ENCODE data around the gene DHRS1.

DNA sequence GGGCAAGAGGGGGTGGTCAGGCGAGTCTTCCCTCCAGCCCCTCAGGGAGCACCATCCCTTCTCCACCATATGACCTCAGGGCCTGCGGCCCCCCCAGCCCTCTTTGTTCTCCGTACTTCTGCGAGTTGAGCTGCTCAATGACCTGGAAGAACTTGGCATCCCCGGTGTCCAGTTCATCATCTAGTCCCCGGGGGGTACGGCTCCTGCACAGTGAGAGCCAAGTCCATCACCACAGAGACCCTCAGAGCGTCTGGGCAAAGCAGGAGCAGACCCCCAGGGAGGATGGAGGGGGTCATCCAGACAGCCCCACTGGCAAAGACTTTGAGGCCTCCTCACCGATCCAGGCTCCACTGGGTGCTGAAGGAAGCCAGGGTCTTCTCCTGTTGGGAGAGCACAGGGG lies 26.4 kb upstream of the DHRS1 start:
- TF ChIP-seq POLR2A (IDR thresholded peaks at IDR 0.05; ENCODE audit: low read length) (no peak), JUNB (IDR thresholded peaks at IDR 0.05) (no peak)
- TF ChIP-seq, protein P1, sequence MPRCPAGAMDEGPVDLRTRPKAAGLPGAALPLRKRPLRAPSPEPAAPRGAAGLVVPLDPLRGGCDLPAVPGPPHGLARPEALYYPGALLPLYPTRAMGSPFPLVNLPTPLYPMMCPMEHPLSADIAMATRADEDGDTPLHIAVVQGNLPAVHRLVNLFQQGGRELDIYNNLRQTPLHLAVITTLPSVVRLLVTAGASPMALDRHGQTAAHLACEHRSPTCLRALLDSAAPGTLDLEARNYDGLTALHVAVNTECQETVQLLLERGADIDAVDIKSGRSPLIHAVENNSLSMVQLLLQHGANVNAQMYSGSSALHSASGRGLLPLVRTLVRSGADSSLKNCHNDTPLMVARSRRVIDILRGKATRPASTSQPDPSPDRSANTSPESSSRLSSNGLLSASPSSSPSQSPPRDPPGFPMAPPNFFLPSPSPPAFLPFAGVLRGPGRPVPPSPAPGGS (IDR thresholded peaks at IDR 0.05), result no peak
- TF ChIP-seq, protein P2, sequence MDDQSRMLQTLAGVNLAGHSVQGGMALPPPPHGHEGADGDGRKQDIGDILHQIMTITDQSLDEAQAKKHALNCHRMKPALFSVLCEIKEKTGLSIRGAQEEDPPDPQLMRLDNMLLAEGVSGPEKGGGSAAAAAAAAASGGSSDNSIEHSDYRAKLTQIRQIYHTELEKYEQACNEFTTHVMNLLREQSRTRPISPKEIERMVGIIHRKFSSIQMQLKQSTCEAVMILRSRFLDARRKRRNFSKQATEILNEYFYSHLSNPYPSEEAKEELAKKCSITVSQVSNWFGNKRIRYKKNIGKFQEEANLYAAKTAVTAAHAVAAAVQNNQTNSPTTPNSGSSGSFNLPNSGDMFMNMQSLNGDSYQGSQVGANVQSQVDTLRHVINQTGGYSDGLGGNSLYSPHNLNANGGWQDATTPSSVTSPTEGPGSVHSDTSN (IDR thresholded peaks at IDR 0.05), result no peak
- TF ChIP-seq, protein P3, sequence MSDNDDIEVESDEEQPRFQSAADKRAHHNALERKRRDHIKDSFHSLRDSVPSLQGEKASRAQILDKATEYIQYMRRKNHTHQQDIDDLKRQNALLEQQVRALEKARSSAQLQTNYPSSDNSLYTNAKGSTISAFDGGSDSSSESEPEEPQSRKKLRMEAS (IDR thresholded peaks at IDR 0.05), result no peak
- TF ChIP-seq, protein P4, sequence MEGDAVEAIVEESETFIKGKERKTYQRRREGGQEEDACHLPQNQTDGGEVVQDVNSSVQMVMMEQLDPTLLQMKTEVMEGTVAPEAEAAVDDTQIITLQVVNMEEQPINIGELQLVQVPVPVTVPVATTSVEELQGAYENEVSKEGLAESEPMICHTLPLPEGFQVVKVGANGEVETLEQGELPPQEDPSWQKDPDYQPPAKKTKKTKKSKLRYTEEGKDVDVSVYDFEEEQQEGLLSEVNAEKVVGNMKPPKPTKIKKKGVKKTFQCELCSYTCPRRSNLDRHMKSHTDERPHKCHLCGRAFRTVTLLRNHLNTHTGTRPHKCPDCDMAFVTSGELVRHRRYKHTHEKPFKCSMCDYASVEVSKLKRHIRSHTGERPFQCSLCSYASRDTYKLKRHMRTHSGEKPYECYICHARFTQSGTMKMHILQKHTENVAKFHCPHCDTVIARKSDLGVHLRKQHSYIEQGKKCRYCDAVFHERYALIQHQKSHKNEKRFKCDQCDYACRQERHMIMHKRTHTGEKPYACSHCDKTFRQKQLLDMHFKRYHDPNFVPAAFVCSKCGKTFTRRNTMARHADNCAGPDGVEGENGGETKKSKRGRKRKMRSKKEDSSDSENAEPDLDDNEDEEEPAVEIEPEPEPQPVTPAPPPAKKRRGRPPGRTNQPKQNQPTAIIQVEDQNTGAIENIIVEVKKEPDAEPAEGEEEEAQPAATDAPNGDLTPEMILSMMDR (IDR thresholded peaks at IDR 0.05), result no peak

Measured in A549 (cell line).